ENCODE data around the gene TTC19. TPM values are rescaled to one million over a fixed set of nuclear protein-coding genes. Genes with fewer than 3 reads are reported as not detected.

The TTC19 gene
- polyA plus RNA-seq (ENCODE audit: insufficient read length): 75.9 TPM
- long read RNA-seq, donor 1, transcript TTC19-201 (10 exons, 3,002 nt): major isoform, 14 of 204 reads
- long read RNA-seq, donor 1, partial matches to known transcripts: 187 of 204 reads
- long read RNA-seq, donor 1, other reads (novel, unspliced or antisense): 0 of 204 reads
- long read RNA-seq, donor 2, transcript TTC19-201 (10 exons, 3,002 nt): major isoform, 11 of 68 reads
- long read RNA-seq, donor 2, partial matches to known transcripts: 53 of 68 reads
- long read RNA-seq, donor 2, other reads (novel, unspliced or antisense): 0 of 68 reads
- long read RNA-seq, donor 3, transcript TTC19-201 (10 exons, 3,002 nt): major isoform, 11 of 42 reads
- long read RNA-seq, donor 3, partial matches to known transcripts: 24 of 42 reads
- long read RNA-seq, donor 3, other reads (novel, unspliced or antisense): 6 of 42 reads
- long read RNA-seq, donor 4: 0 reads
- long read RNA-seq, donor 5, transcript TTC19-201 (10 exons, 3,002 nt): major isoform, 21 of 112 reads
- long read RNA-seq, donor 5, partial matches to known transcripts: 87 of 112 reads
- long read RNA-seq, donor 5, other reads (novel, unspliced or antisense): 0 of 112 reads
- long read RNA-seq, donor 6, transcript TTC19-201 (10 exons, 3,002 nt): major isoform, 14 of 144 reads
- long read RNA-seq, donor 6, partial matches to known transcripts: 117 of 144 reads
- long read RNA-seq, donor 6, other reads (novel, unspliced or antisense): 12 of 144 reads
- long read RNA-seq, donor 7, transcript TTC19-201 (10 exons, 3,002 nt): major isoform, 21 of 223 reads
- long read RNA-seq, donor 7, partial matches to known transcripts: 191 of 223 reads
- long read RNA-seq, donor 7, other reads (novel, unspliced or antisense): 5 of 223 reads
- long read RNA-seq, donor 8, transcript TTC19-201 (10 exons, 3,002 nt): major isoform, 9 of 62 reads
- long read RNA-seq, donor 8, partial matches to known transcripts: 50 of 62 reads
- long read RNA-seq, donor 8, other reads (novel, unspliced or antisense): 0 of 62 reads

GRCh38 chr17:15999141-15999973 lies at the start of gene TTC19, which contains the start of gene ZSWIM7:
Gene TTC19, plus strand, starts transcription at chr17:15999824. Its CDS starts 25 bp downstream, at chr17:15999849.
Gene ZSWIM7, minus strand, starts transcription at chr17:15999704. Its CDS starts 110 bp downstream, at chr17:15999594.
- peak; percentile 93 for DNase-seq

GRCh38 chr17:15951368-15952047 lies 48.1 kb upstream of the TTC19 start:
- no peak for DNase-seq

- DNase-seq: no peak
Measured at GRCh38 chr17:15952048-15952532, 47.5 kb upstream of the TTC19 start.

- DNase-seq: no peak
Measured at GRCh38 chr17:15952916-15953790, 46.5 kb upstream of the TTC19 start.

- no peak for DNase-seq
Measured at GRCh38 chr17:15954222-15954621, 45.4 kb upstream of the TTC19 start.

- no peak for DNase-seq
Measured at GRCh38 chr17:15955793-15956541, 43.7 kb upstream of the TTC19 start.

- no peak for DNase-seq
Measured at GRCh38 chr17:15957206-15957605, 42.4 kb upstream of the TTC19 start.

GRCh38 chr17:15957608-15958307 lies 41.9 kb upstream of the TTC19 start:
- DNase-seq: no peak

- no peak for DNase-seq
Measured at GRCh38 chr17:15958484-15958854, 41.2 kb upstream of the TTC19 start.

GRCh38 chr17:15963670-15964110 lies 35.9 kb upstream of the TTC19 start:
- no peak for DNase-seq

- DNase-seq: no peak
Measured at GRCh38 chr17:15965528-15965927, 34.1 kb upstream of the TTC19 start.

- DNase-seq: no peak
Measured at GRCh38 chr17:15966183-15966878, 33.3 kb upstream of the TTC19 start.

- DNase-seq: no peak
Measured at GRCh38 chr17:15966879-15967248, 32.8 kb upstream of the TTC19 start.

GRCh38 chr17:15967706-15968399 lies 31.8 kb upstream of the TTC19 start:
- DNase-seq: no peak

GRCh38 chr17:15969463-15969862 lies 30.2 kb upstream of the TTC19 start:
- no peak for DNase-seq

GRCh38 chr17:15970500-15970899 lies 29.1 kb upstream of the TTC19 start:
- DNase-seq: no peak

- DNase-seq: no peak
Measured at GRCh38 chr17:15971098-15971678, 28.4 kb upstream of the TTC19 start.

Measured in left kidney (tissue), 8 donors.